Measurements from ENCODE around the gene SDR9C7.
A peak's percentile ranks its signal among the peaks of the same experiment; 100 is the strongest.
"Not testable (repeated sequence)": the region's sequence is repeated elsewhere in the genome, so short reads cannot be mapped to it uniquely, and the experiment has no call there.

The SDR9C7 gene

DNA sequence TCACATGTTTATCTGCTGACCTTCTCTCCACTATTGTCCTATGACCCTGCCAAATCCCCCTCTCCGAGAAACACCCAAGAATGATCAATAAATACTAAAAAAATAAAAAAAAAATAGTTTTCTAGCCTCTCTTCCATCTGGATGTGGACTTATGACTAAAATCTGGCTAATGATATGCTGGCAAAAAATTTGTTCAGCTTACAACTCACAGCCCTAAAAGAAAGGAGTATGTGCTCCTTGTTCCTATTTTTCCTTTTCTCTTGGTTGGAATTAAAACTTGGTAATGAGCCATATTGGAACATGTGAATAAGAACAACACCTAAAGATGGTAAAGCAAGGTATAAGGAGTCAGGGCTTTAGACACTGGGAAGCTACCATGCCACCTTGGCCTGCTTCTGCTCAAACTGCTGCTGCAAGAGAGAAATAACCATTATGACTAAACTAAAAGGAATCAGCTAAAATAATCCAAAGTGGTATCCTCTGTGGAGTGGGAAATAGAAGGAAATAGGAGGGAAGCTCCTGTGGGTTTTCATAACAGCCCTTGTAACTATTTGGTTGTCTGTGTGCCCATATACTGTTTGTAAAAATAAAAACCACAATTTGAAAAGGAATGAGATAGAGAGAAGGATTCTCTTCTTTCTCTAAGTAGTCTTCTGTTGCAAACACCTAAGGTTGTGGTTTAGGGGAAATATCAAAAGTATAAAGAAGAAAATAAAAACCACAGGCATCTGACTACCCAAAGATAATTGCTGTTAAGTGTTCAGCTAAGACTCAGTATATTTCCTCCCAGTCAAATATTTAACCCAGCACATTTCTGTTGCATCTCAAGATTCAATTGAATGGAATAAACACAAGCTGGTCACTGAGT is 53.8 kb downstream of the SDR9C7 start:
- TF ChIP-seq, protein P1, sequence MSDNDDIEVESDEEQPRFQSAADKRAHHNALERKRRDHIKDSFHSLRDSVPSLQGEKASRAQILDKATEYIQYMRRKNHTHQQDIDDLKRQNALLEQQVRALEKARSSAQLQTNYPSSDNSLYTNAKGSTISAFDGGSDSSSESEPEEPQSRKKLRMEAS (IDR thresholded peaks at IDR 0.05; ENCODE audit: low read depth, low read length): no peak
- no peak for TF ChIP-seq CTCF (IDR thresholded peaks at IDR 0.05; ENCODE audit: low read depth, low read length)
- no peak for TF ChIP-seq POLR2A (IDR thresholded peaks at IDR 0.05; ENCODE audit: extremely low read depth, insufficient read length)
- no peak for TF ChIP-seq MYC (IDR thresholded peaks at IDR 0.05; ENCODE audit: low read depth, low read length)
- no peak for DNase-seq (ENCODE audit: low read depth)
- no peak overlapping the region for H3K4me3 ChIP-seq (ENCODE audit: low read depth, low read length)

DNA sequence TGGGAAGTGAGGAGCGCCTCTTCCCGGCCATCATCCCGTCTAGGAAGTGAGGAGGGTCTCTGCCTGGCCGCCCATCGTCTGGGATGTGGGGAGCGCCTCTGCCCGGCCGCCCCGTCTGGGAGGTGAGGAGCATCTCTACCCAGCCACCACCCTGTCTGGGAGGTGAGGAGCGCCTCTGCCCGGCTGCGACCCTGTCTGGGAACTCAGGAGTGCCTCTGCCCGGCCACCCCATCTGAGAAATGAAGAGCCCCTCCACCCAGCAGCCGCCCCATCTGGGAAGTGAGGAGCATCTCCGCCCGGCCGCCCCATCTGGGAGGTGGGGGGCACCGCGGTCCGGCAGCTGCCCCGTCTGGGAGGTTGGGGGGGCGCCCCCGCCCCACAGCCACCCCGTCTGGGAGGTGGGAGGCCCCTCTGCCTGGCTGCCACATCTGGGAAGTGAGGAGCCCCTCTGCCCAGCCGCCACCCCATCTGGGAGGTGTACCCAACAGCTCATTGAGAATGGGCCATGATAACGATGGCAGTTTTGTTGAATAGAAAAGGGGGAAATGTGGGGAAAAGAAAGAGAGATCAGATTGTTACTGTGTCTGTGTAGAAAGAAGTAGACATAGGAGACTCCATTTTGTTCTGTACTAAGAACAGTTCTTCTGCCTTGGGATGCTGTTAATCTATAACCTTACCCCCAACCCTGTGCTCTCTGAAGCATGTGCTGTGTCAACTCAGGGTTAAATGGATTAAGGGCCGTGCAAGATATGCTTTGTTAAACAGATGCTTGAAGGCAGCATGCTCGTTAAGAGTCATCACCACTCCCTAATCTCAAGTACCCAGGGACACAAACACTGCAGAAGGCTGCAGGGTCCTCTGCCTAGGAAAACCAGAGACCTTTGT is 54.7 kb downstream of the SDR9C7 start:
- H3K4me3 ChIP-seq (ENCODE audit: low read depth, low read length); DNase-seq (ENCODE audit: low read depth): not testable (repeated sequence)

GRCh38 chr12:56878010-56878339 is 56.2 kb downstream of the SDR9C7 start:
- peak; percentile 44 for DNase-seq (ENCODE audit: low read depth)
- TF ChIP-seq, protein P1 (IDR thresholded peaks at IDR 0.05; ENCODE audit: low read depth, low read length): no peak
- TF ChIP-seq CTCF (IDR thresholded peaks at IDR 0.05; ENCODE audit: low read depth, low read length) (no peak), POLR2A (IDR thresholded peaks at IDR 0.05; ENCODE audit: extremely low read depth, insufficient read length) (no peak), MYC (IDR thresholded peaks at IDR 0.05; ENCODE audit: low read depth, low read length) (no peak)
- H3K4me3 ChIP-seq (ENCODE audit: low read depth, low read length): no peak overlapping the region

- H3K4me3 ChIP-seq (ENCODE audit: low read depth, low read length): no peak overlapping the region
- TF ChIP-seq MYC (IDR thresholded peaks at IDR 0.05; ENCODE audit: low read depth, low read length) (no peak), CTCF (IDR thresholded peaks at IDR 0.05; ENCODE audit: low read depth, low read length) (no peak), POLR2A (IDR thresholded peaks at IDR 0.05; ENCODE audit: extremely low read depth, insufficient read length) (no peak)
- TF ChIP-seq, protein P1 (IDR thresholded peaks at IDR 0.05; ENCODE audit: low read depth, low read length): no peak
- peak; percentile 67 for DNase-seq (ENCODE audit: low read depth)
Observed at GRCh38 chr12:56877195-56878009, 56.8 kb downstream of the SDR9C7 start.

- no peak for DNase-seq (ENCODE audit: low read depth)
- no peak overlapping the region for H3K4me3 ChIP-seq (ENCODE audit: low read depth, low read length)
- TF ChIP-seq MYC (IDR thresholded peaks at IDR 0.05; ENCODE audit: low read depth, low read length) (no peak), POLR2A (IDR thresholded peaks at IDR 0.05; ENCODE audit: extremely low read depth, insufficient read length) (no peak)
- TF ChIP-seq, protein P1 (IDR thresholded peaks at IDR 0.05; ENCODE audit: low read depth, low read length): no peak
Observed at GRCh38 chr12:56874821-56875220, 59.4 kb downstream of the SDR9C7 start.

- no peak for TF ChIP-seq POLR2A (IDR thresholded peaks at IDR 0.05; ENCODE audit: extremely low read depth, insufficient read length)
- no peak for TF ChIP-seq CTCF (IDR thresholded peaks at IDR 0.05; ENCODE audit: low read depth, low read length)
- TF ChIP-seq, protein P1 (IDR thresholded peaks at IDR 0.05; ENCODE audit: low read depth, low read length): no peak
- no peak for TF ChIP-seq MYC (IDR thresholded peaks at IDR 0.05; ENCODE audit: low read depth, low read length)
- no peak for DNase-seq (ENCODE audit: low read depth)
- H3K4me3 ChIP-seq (ENCODE audit: low read depth, low read length): no peak overlapping the region
Observed at GRCh38 chr12:56873382-56873781, 60.8 kb downstream of the SDR9C7 start.
